Keratinocyte (primary cell): ENCODE measurements around the gene PDE3A. TPM values are rescaled to one million over a fixed set of nuclear protein-coding genes. Genes with fewer than 3 reads are reported as not detected.

Experiments used
- DNase-seq: peaks from one replicate; pipeline ENCODE4 v3.0.0-alpha.2; 2011; ENCODE audit warnings: low read depth, missing footprints, low spot score
- FAIRE-seq: peaks from 2 replicates; lab custom pipeline; 2011; peaks lifted over from hg19 to GRCh38; lab: Jason Lieb, UNC
- H2AFZ ChIP-seq: 2 replicates; pipeline ENCODE4 v1.6.0; 2012; ENCODE audit warnings: low read length, control low read depth, inconsistent platforms; ENCODE audit not compliant: control insufficient read depth
- H3K27ac ChIP-seq: 2 replicates; pipeline ENCODE4 v1.5.1; 2011; ENCODE audit warnings: low read length; ENCODE audit not compliant: control insufficient read depth, insufficient read depth
- H3K27me3 ChIP-seq: 3 replicates; pipeline ENCODE4 v1.6.0; 2011; ENCODE audit warnings: low read length; ENCODE audit not compliant: control insufficient read depth, insufficient read depth; ENCODE audit errors: extremely low read depth
- H3K36me3 ChIP-seq, 2 experiments: 2 replicates in 1 of 2; 3 replicates in 1 of 2; pipeline ENCODE4 v1.5.1; 2011; ENCODE audit warnings: low read length in 2 of 2, mild to moderate bottlenecking in 1 of 2; ENCODE audit not compliant: control insufficient read depth in 2 of 2, insufficient read depth in 2 of 2; ENCODE audit errors: extremely low read depth in 1 of 2
- H3K4me1 ChIP-seq: 3 replicates; pipeline ENCODE4 v1.5.1; 2011; ENCODE audit warnings: low read length; ENCODE audit not compliant: control insufficient read depth, insufficient read depth; ENCODE audit errors: extremely low read depth
- H3K4me2 ChIP-seq: 3 replicates; pipeline ENCODE4 v1.6.0; 2011; ENCODE audit warnings: low read depth, low read length; ENCODE audit not compliant: control insufficient read depth, insufficient read depth; ENCODE audit errors: extremely low read depth
- H3K4me3 ChIP-seq, 3 experiments: fragments of 200-600 bp in 1 of 3; sonication (generic) in 1 of 3; 2 replicates in 2 of 3; 3 replicates in 1 of 3; pipeline ENCODE4 v1.5.1; 2011 to 2016; ENCODE audit warnings: low read length in 3 of 3, mild to moderate bottlenecking in 3 of 3, control low read depth in 2 of 3, inconsistent platforms in 1 of 3, low read depth in 1 of 3, mixed read lengths in 1 of 3, mixed run types in 1 of 3, moderate library complexity in 1 of 3; ENCODE audit not compliant: control insufficient read depth in 2 of 3, insufficient read depth in 2 of 3; ENCODE audit errors: extremely low read depth in 1 of 3
- H3K79me2 ChIP-seq: 2 replicates; pipeline ENCODE4 v1.6.0; 2012; ENCODE audit warnings: low read length; ENCODE audit not compliant: control insufficient read depth, insufficient read depth
- H3K9ac ChIP-seq: 3 replicates; pipeline ENCODE4 v1.6.0; 2011; ENCODE audit warnings: low read length; ENCODE audit not compliant: control insufficient read depth, insufficient read depth; ENCODE audit errors: extremely low read depth
- H3K9me1 ChIP-seq: 3 replicates; pipeline ENCODE4 v1.6.0; 2011; ENCODE audit warnings: low read length; ENCODE audit not compliant: control insufficient read depth, insufficient read depth; ENCODE audit errors: extremely low read depth
- H3K9me3 ChIP-seq: 2 replicates; pipeline ENCODE4 v1.5.1; 2012; ENCODE audit warnings: low read depth, low read length; ENCODE audit not compliant: control insufficient read depth
- H4K20me1 ChIP-seq: 3 replicates; pipeline ENCODE4 v1.6.0; 2011; ENCODE audit warnings: low read length; ENCODE audit not compliant: control insufficient read depth, insufficient read depth; ENCODE audit errors: extremely low read depth
- CTCF ChIP-seq, 3 experiments: IDR thresholded peaks in 1 of 3; conservative IDR thresholded peaks in 1 of 3; optimal IDR thresholded peaks in 1 of 3; 2 replicates in 2 of 3; 3 replicates in 1 of 3; pipeline versions ENCODE3 to v1.5.1; 2011; ENCODE audit warnings: low read length in 3 of 3, mild to moderate bottlenecking in 3 of 3, moderate library complexity in 2 of 3, control low read depth in 1 of 3, inconsistent platforms in 1 of 3; ENCODE audit not compliant: insufficient read depth in 2 of 3; ENCODE audit errors: extremely low read depth in 1 of 3
- EZH2 ChIP-seq: IDR thresholded peaks from one replicate; pipeline ENCODE4 v1.6.1; 2012; ENCODE audit warnings: inconsistent platforms, mild to moderate bottlenecking, low read length, moderate library complexity
- dilution Hi-C: fragments of 300-500 bp; cut with MboI; formaldehyde crosslinking; loops from one replicate; pipeline ENCODE4 v1.7.0; 2020; ENCODE audit warnings: low sequenced_read_pairs; ENCODE audit not compliant: extremely low pct_ligation_motif_present
- polyA plus RNA-seq, 5 experiments: library from polyadenylated mRNA; depleted of rRNA in 3 of 5; stranded (reverse) in 3 of 5; stranded (forward) in 1 of 5; unstranded in 1 of 5; fragments of >200 nt; gene quantifications; 1 replicate in 1 of 5; 2 replicates in 3 of 5; 3 replicates in 1 of 5; pipeline versions ENCODE4 v1.2.1 to v1.2.3, GENCODE V29; 2011 to 2012; ENCODE audit warnings: missing spikeins in 2 of 5, low read depth in 1 of 5, low replicate concordance in 1 of 5

PDE3A gene
- polyA plus RNA-seq, 1 donor (not counting 4 experiments of a cell fraction or from before 2014, with no cell fraction given): 0.01 TPM

- TF ChIP-seq CTCF (optimal IDR thresholded peaks at IDR 0.05 in 1 of 3, IDR thresholded peaks at IDR 0.05 in 1 of 3, conservative IDR thresholded peaks at IDR 0.05 in 1 of 3; ENCODE audit: extremely low read depth in 1 of 3, insufficient read depth in 2 of 3, low read length in 3 of 3) (no peak), EZH2 (no peak)
- dilution Hi-C loops: no loop called here
- DNase-seq (no peak), FAIRE-seq (no peak)
- Histone ChIP-seq H3K4me2 (no peak overlapping the region), H2AFZ (no peak overlapping the region), H3K9me3 (no peaks in the 10 kb centered on the region), H3K4me1 (no peaks in the 10 kb centered on the region), H3K9me1 (no peaks in the 10 kb centered on the region), H3K36me3 (no peaks in the 10 kb centered on the region), H3K9ac (no peak overlapping the region), H3K27ac (no peak overlapping the region), H3K27me3 (no peaks in the 10 kb centered on the region), H3K79me2 (no peaks in the 10 kb centered on the region), H3K4me3 (no peak overlapping the region), H4K20me1 (no peaks in the 10 kb centered on the region)
Measured at GRCh38 chr12:20577054-20577453, 208.7 kb downstream of the PDE3A start.

- no peaks in the 10 kb centered on the region for H4K20me1 ChIP-seq
- FAIRE-seq: no peak
- H3K36me3 ChIP-seq: no peaks in the 10 kb centered on the region
- H3K9ac ChIP-seq: no peak overlapping the region
- no peaks in the 10 kb centered on the region for H3K27me3 ChIP-seq
- dilution Hi-C loops: no loop called here
- no peak for DNase-seq
- H3K27ac ChIP-seq: no peak overlapping the region
- H3K4me2 ChIP-seq: no peak overlapping the region
- H3K9me3 ChIP-seq: no peaks in the 10 kb centered on the region
- H3K79me2 ChIP-seq: no peaks in the 10 kb centered on the region
- H2AFZ ChIP-seq: no peak overlapping the region
- no peaks in the 10 kb centered on the region for H3K4me1 ChIP-seq
- TF ChIP-seq CTCF (optimal IDR thresholded peaks at IDR 0.05 in 1 of 3, IDR thresholded peaks at IDR 0.05 in 1 of 3, conservative IDR thresholded peaks at IDR 0.05 in 1 of 3; ENCODE audit: extremely low read depth in 1 of 3, insufficient read depth in 2 of 3, low read length in 3 of 3): no peak
- TF ChIP-seq EZH2: no peak
- H3K9me1 ChIP-seq: no peaks in the 10 kb centered on the region
- H3K4me3 ChIP-seq: no peak overlapping the region
Measured at GRCh38 chr12:20578142-20578541, 209.8 kb downstream of the PDE3A start.
